Measurements from ENCODE around the gene REEP6.
"Not testable (repeated sequence)": the region's sequence is repeated elsewhere in the genome, so short reads cannot be mapped to it uniquely, and the experiment has no call there.

Gene REEP6

DNA sequence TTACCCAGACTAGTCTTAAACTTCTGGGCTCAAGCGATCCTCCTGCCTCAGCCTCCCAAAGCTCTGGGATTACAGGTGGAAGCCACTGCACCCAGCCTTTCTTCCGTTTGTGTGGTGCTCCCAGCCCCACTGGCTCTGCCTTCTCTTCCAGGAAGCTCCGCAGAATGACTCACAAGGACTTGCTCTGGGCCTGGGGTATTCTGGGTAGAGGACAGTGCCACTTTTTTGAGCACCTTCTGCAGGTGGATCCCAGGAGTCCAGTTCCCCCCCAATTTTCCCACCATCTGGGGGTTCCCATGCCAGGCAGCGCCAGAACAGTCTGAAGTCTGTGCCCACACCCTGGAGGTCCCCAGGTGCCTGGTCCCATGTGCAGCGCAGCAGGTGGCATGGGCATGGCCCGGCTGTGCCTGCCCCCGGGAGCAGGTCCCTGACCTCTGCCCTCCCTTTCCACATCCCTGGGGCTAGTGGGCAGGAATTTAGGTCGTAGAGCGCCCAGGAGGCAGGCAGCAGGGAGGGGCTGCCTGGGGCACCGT lies 1.6 kb downstream of the REEP6 start:
- DNase-seq, result no peak

DNA sequence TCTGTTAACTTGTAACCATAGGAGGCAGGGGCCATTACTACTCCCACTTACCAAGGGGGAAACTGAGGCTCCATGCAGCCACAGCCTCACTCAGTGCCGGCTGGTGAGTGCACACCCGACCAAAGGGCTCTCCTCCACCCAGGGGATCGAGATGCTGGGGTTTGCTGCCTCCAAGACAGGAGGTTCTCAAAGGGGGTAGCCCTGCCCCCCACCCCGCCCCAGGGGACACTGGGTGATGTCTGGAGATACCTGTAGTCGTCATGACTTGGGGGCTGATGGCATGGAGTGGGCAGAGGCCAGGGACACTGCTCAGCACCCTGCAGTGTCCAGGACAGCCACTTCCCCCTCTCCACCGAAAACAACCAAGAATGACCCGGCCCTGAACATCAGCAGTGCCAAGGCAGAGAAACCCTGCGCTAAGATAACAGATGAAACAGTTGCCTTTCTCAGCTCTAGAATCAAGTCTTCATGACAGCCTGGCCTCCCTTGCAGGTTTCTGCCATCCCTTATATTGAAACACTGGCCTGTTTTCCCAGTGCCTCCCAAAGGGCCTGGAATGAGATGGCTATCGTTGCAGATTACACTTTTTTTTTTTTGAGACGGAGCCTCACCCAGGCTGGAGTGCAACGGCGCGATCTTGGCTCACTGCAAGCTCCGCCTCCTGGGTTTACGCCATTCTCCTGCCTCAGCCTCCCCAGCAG lies 3.3 kb downstream of the REEP6 start:
- DNase-seq, result no peak

DNA sequence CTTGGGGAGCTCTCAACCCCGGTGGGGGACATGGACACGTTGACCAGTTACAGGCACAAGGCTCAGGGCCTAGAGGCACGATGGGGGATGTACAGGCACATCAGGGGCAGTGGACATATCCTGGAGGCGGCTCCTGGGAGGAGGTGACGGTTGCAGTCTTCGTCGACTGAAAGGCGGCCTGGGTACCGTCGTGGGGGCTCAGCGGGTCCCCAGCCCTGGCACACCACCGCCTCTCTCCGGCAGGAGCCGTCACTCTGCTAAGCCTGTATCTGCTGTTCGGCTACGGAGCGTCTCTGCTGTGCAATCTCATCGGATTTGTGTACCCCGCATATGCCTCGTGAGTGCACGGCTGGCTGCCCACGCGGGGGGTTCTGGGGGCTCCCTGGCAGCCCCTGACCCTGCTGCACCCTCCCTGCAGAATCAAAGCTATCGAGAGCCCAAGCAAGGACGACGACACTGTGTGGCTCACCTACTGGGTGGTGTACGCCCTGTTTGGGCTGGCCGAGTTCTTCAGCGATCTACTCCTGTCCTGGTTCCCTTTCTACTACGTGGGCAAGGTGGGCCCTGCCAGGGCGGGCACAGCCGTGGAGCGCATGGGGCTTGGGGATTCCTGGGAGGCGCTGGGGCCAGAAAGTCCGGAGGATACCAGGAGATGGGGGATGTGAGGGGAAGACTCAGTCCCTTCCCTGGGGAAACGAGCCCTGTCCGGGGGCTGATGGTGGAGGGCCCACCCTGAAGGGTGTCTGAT lies 4.2 kb downstream of the REEP6 start:
- no peak for DNase-seq

DNA sequence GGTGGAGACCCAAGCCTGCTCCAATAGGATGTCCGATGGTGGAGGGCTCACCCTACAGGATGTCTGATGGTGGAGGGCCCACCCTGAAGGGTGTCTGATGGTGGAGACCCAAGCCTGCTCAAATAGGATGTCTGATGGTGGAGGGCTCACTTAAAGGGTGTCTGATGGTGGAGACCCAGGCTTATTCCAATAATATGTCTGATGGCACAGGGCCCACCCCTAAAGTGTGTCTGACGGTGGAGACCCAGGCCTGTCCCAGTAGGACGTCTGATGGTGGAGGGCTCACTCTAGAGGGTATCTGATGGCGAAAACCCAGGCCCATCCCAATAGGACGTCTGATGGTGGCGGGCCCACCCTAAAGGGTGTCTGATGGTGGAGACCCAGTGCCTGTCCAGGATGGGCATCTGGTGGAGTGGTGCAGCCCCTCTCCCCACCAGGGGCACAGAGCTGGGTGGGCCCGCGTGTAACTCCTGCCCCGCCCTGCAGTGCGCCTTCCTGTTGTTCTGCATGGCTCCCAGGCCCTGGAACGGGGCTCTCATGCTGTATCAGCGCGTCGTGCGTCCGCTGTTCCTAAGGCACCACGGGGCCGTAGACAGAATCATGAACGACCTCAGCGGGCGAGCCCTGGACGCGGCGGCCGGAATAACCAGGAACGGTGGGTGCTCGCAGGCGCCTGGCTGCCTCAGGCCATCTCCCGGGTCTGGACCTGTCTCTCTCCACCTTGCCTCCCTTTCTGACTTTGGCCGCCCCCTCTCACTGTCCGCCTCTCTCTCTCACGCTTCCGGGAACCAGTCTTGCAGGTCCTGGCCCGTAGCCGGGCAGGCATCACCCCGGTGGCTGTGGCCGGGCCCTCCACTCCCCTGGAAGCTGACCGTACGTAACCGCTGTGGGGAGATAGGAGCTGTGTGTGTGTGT lies 5.1 kb downstream of the REEP6 start:
- no peak for DNase-seq

DNA sequence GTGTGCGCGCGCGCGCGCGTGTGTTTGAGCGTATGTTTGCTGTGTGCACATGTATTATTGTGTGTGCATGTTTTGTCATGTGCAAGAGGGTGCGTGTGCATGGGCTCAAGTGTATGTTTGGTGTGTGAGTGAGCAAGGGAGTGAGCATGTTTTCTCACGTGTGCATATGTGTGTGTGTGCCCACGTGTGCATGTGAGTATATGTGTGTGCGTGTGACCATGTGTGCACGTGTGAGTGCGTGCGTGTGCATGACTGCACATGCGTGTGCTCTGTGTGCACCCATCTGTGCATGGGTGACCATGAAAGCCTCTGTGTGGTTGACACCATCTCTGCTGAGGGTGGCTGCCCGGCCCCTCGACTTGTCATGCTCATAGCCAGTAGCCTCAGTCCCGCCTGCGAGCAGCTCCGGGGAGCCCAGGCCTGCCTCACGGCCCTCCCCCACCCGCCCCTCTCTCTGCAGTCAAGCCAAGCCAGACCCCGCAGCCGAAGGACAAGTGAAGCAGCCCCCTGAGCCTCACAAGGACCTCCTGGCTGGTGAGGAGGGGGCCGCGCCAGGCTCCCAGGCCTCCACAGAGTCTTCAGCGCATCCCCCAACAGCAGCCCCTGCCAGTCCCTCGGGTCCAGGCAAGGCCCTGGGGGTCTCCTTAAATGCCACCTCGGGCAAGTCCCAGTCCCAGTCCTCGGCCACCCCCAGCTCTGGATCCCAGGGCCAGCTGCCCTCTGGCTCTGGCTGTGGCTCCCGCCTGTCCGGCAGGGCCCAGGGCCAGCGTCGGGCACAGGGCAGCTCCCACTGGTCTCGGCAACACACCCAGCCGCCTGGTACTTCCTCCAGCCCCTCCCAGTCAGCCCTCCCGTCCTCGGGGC lies 6.0 kb downstream of the REEP6 start:
- no peak for DNase-seq

DNA sequence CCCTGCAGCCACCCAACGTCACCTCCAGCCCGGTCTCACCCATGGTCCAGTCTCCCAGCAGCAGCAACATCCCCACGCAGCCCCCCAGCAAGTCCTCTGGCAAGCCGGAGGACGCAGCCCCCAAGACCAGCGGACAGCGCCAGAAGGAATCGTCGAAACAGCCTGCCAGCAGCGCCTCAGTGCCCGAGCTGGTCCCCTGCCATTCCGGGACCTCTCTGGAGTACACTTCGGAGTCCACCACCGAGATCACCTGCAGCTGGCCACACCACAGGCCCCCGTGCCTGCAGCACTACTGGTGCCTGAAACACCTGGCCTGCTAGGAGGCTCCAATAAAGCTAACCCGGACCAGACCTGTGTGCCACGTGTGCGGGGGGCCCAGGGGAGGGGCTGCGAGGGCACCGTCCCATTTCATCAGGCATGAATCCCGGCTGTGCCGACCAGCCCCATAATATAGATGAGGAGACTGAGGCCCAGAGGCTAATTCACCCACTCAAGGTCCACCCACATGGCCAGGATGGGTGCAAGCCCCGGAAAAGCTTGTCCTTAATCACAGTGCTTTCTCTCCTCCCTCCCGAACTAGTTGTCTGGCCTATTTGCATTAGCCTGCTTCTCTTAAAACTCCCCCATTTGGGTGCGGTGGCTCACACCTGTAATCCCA lies 6.7 kb downstream of the REEP6 start:
- DNase-seq, result no peak

DNA sequence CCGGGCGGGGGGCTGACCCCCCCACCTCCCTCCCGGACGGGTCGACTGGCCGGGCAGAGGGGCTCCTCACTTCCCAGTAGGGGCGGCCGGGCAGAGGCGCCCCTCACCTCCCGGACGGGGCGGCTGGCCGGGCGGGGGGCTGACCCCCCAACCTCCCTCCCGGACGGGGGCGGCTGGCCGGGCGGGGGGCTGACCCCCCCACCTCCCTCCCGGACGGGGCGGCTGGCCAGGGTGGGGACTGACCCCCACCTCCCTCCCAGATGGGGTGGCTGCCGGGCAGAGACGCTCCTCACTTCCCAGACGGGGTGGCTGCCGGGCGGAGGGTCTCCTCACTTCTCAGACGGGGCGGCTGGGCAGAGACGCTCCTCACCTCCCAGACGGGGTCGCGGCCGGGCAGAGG lies 8.2 kb downstream of the REEP6 start:
- DNase-seq, result not testable (repeated sequence)

DNA sequence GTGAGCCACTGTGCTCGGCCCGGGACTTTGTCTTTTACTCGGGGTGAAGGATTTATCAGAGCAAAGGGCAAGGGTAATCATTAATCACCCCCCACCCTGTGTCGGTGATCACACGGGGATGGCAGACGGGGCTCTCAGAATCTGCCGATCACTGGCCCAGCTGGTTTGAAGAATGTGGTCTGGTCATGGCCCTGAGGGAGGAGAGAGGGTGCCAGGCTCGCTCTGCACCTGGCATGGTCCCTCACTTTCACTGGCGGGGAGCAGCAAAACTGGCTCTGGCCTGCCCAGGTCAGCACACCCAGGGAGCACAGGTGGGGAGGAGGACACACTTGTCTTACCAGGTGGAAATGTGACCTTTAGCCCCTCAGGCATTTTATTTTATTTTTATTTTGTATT lies 10.2 kb downstream of the REEP6 start:
- no peak for DNase-seq

DNA sequence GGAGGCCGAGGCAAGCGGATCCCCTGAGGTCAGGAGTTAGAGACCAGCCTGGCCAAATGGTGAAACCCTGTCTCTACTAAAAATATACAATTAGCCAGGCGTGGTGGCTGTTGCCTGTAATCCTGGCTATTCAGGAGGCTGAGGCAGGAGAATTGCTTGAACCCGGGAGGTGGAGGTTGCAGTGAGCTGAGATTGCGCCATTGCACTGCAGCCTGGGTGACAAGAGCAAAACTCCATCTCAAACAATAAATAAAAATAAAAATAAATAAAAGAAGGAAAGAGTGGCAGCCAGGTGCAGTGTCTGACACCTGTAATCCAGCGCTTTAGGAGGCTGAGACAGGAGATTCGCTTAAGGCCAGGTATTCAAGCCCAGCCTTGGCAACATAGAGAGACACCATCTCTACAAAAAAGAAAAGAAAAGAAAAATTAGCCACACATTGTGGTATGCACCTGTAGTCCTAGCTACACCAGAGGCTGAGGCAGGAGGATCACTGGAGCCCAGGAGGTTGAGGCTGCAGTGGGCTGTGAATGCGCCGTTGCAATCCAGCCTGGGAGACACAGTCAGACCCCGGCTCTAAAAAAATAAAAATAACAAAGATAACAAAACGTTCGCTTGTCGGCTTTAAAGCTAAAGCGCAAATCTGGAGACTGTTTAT lies 11.6 kb downstream of the REEP6 start:
- no peak for DNase-seq

DNA sequence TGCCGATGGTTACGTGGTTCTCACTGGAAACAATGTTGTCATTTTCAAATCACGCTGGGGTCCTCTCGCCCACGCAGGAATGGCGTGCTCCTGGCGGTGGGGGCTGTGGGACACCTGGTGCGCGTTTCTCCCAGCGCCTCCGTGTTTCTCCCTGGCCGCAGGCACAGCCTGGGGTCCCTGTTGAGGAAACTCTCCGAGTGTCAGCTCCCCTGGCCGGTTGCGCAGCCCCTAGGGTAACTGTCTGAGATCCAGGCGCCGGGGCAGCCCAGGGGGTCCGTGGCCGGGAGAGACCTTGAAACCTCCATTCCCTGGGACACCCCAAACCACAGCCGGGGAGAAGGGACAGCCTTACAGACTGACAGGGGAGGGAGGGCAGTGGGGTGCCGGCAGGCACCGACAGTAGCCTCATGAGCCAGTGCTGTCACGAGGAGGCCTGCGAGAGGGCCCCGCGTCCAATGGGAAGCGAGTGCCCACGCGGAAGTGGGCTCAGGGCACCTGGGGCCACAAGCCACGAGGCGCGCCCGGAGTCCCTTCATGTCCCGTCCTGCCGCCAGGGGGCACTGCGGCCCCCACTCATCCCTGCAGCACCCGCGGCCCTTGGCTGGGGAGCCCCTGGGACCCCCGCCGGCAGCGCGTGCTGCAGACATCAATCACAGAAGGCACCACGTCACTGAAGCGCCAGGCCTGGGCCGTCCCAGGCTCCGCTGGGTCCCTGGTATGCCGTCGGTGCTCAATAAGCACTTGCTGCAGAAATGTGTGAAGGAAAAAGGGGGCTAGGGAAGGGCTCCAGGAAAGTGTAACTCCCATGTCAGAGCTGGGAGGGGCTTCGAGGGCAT lies 12.3 kb downstream of the REEP6 start:
- DNase-seq, result peak; percentile 41

DNA sequence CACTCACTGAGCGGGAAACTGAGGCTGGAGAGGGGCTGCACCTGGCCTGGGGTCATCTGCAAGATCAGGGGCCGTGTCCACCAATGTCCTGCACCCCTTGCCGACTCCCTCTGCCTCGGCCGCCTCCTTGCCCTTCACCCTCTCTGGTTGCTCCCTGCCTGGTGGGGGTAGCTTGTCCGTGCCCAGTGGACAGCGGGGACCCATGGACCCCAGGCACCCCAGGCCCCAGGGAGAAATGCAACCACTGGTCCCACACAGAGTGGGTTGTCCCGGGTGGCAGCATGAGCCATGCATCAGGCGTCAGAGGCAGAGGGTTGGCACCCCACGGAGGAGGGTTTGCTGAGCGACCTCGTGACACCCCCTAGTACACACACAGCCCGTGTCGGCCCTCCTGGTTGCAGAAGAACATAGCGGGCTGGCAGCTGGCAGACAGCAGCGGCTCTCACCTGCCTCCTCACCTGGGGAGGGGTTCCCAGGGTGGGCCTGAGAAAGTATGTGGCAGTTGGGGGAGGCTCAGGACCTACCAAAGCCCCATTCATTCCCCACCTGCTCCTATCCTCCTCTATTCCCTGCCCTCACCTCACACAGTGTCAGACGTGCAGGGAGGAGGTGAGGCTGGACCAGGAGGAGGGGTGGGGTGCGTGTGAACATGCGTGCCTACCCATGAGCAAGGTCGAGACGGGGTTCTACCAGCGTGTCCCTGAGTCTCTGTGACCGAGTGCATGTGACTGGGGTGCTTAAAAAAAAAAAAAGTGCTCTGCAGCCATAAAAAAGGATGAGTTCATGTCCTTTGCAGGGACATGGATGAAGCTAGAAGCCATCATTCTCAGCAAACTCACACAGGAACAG lies 13.2 kb downstream of the REEP6 start:
- DNase-seq, result no peak

DNA sequence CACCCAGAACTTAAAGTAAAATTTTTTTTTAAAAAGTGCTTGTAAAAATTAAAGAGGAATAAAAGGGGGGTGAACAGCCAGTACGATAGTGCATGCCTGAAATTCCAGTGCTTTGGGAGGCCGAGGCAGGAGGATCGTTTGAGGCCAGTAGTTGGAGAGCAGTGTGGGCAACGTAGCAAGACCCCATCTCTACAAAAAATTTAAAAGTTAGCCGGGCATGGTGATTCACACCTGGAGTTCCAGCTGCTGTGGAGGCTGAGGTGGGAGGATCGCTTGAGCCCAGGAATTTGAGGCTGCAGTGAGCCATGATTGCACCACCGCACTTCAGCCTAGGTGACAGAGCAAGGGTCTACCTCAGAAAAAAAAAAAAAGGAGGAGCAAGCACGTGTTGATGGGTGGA lies 14.0 kb downstream of the REEP6 start:
- no peak for DNase-seq

DNA sequence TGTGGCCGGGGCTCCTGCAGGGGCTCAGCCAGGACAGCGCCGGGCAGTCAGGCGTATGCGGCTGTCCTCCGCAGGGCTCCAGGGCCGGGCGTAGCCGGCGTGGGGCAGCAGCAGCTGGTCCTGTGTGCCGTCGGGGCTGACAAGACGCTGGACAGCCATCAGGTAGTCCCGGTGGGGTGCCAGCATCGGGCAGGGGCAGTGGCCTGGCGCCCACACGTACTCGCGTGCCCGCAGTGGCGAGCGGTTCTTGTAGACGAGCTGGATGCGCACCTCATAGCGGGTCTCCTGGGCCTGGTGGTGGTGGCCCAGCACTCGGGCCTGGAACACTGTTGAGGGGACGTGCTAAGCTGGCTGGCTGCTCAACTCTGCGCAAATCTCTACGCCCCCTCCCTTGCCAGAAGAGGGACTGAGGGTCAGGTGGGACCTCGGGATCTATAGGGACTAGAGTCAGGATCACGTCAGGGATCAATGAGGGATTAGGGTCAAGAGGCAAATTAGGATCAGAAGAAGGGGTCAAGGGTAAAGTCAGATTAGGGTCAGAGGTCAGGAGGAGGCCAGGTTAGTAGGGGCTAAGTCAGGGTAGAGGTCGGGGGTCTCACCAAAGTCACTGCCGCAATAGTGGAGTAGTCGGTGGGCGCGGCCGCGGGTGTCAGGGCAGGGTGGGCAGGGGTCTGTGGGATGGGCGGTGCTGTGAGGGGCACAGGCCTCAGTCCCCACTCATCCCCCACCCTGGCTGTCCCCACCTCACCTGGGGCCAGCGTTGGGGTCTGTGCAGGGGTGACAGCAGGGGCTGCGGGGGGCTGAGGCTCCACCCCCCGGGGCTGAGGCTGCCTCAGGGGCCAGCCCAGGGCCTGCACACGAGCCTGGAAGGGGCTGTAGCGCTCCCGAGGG lies 15.3 kb downstream of the REEP6 start:
- DNase-seq, result no peak

DNA sequence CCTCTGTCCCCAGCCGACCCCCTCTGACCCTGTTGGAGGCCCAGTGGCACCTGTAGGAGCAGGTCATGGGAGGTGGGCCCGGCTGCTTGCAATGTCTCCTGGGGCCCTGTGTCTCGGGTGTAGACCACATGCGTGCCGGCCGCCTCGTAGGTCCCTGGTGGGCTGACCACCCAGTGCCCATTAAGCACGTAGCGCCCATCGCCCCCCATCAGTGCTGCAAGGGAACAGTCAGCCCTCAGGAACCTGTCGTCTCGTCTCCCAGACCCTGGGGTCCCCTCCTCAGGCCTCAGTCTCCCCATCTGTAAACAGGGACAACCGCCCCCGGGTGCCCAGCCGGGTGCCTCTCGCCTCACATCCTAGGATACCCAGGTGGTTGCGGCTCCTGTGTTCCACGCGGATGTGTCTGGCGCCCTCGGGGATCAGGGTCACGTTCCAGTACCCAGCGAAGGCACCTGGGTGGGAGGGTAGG lies 16.2 kb downstream of the REEP6 start:
- no peak for DNase-seq

DNA sequence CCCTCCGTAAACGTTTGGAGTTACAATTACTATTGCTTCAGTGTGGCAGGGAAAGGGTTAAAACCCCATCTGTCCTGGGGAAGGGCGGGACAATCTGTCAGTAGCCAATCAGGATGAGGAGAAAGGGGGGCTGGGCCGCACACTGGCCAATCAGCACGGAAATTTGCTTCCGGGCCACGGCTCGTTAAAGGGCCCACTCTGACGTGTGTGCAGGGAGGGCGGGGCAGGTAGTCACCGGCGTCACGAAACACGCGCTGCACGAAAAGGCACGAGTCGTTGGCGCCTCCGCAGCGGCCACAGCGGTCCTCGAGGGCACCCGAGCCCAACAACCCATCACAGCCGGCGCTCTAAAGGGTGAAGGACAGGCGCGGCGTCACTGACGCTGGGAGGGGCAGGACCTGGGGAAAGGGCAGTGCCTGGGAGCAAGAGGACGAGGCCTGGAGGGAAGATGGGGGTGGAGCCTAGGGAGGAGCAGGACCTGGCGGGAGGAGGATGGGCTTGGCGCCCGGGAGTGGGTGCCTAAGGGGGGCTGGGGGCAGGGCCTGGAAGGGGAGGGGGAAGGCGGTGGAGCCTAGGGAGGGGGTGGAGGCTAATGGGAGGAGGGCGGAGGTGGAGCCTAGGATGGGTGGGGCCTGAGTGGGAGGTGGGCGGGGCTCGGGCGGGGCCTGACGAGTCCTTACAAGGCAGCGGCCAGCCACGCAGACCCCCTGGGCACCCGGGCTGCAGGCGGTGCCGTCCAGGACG lies 17.0 kb downstream of the REEP6 start:
- DNase-seq, result peak; percentile 88

DNA sequence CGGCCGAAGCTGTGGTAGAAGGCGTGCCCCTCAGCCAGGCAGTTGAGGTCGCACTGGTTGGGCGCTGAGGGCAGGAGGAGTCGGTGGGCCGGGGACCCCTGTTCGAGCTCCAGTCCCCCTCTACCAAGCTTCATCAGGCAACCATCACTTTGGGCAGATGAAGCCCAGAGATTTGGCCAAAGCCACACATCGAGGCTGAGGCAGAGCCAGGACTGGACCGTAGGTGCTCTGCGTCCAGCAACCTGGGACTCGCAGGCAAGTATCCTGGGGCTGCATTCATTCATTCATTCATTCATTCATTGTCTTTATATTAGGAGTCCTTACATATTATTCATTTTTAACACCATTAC lies 17.5 kb downstream of the REEP6 start:
- DNase-seq, result no peak
